Mesothelial cell of epicardium (in vitro differentiated cells): ENCODE results near the gene TANC1. TPM values are rescaled to one million over a fixed set of nuclear protein-coding genes. Genes with fewer than 3 reads are reported as not detected.

ENCODE experiments used
- DNase-seq, 2 experiments: peaks; one replicate each; pipeline ENCODE4 v3.0.0; 2021; ENCODE audit warnings: low spot score in 2 of 2; ENCODE audit not compliant: unreplicated experiment in 2 of 2
- H3K27ac Mint-ChIP-seq: 2 replicates; pipeline ENCODE4 v1.8.0; 2021; ENCODE audit warnings: mixed read lengths
- H3K27me3 Mint-ChIP-seq: 2 replicates; pipeline ENCODE4 v1.8.0; 2021; ENCODE audit warnings: low read depth, mixed read lengths
- H3K36me3 Mint-ChIP-seq: 2 replicates; pipeline ENCODE4 v1.8.0; 2021; ENCODE audit warnings: mixed read lengths
- H3K4me1 Mint-ChIP-seq: 2 replicates; pipeline ENCODE4 v1.8.0; 2021; ENCODE audit warnings: mixed read lengths
- H3K4me3 Mint-ChIP-seq: 2 replicates; pipeline ENCODE4 v1.8.0; 2021; ENCODE audit warnings: mild to moderate bottlenecking, moderate library complexity, mixed read lengths
- H3K9me3 Mint-ChIP-seq: 2 replicates; pipeline ENCODE4 v1.8.0; 2021; ENCODE audit warnings: mixed read lengths
- total RNA-seq: library from RNA; stranded (reverse); gene quantifications from 3 replicates; pipeline ENCODE4 v1.2.1, GENCODE V29; 2021
- TF ChIP-seq, protein P1 (sequence below): fragments of 200-600 bp; sonication (generic); IDR thresholded peaks from one replicate; pipeline ENCODE4 v1.5.0; 2021; ENCODE audit warnings: antibody characterized with exemption; ENCODE audit not compliant: unreplicated experiment

Gene TANC1
- total RNA-seq, 1 donor from 2014 or later, result 138 TPM

DNA sequence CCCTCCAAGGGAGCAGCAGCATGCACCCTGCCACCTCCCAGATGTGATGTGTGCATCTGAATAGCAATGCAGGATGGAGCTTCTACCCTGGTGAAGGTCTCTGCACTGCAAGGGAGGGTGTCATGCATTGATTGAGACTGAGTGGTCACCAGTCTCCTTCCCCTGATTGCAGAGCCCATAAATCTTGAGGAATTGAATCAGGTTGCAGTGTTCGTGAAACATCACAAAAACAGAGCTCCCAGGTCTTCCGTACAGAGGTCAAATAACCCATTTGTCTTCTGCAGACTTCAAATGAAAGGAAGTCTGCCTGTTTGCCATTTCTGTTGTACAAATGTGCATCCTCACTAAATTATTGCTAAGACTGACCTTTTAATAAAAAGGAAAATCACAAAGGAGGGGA lies 181.3 kb downstream of the TANC1 start:
- Mint-ChIP-seq H3K27ac (no peak overlapping the region), H3K4me1 (peaks cover 48% of the 10 kb centered on the region), H3K36me3 (peaks cover 10% of the 10 kb centered on the region), H3K4me3 (no peak overlapping the region), H3K9me3 (no peaks in the 10 kb centered on the region), H3K27me3 (no peaks in the 10 kb centered on the region)
- TF ChIP-seq, protein P1, sequence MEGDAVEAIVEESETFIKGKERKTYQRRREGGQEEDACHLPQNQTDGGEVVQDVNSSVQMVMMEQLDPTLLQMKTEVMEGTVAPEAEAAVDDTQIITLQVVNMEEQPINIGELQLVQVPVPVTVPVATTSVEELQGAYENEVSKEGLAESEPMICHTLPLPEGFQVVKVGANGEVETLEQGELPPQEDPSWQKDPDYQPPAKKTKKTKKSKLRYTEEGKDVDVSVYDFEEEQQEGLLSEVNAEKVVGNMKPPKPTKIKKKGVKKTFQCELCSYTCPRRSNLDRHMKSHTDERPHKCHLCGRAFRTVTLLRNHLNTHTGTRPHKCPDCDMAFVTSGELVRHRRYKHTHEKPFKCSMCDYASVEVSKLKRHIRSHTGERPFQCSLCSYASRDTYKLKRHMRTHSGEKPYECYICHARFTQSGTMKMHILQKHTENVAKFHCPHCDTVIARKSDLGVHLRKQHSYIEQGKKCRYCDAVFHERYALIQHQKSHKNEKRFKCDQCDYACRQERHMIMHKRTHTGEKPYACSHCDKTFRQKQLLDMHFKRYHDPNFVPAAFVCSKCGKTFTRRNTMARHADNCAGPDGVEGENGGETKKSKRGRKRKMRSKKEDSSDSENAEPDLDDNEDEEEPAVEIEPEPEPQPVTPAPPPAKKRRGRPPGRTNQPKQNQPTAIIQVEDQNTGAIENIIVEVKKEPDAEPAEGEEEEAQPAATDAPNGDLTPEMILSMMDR, result no peak
- no peak for DNase-seq

- Mint-ChIP-seq H3K9me3 (no peaks in the 10 kb centered on the region), H3K4me3 (no peak overlapping the region), H3K27ac (no peak overlapping the region), H3K4me1 (peaks cover 53% of the 10 kb centered on the region), H3K27me3 (no peaks in the 10 kb centered on the region), H3K36me3 (peaks cover 10% of the 10 kb centered on the region)
- no peak for DNase-seq
- TF ChIP-seq, protein P1, result no peak
Observed at GRCh38 chr2:159150280-159150746, 181.9 kb downstream of the TANC1 start.

- H3K4me1 Mint-ChIP-seq, result peaks cover 60% of the 10 kb centered on the region
- H3K27ac Mint-ChIP-seq, result peak overlapping the region; percentile 47
- H3K4me3 Mint-ChIP-seq, result no peak overlapping the region
- peaks cover 10% of the 10 kb centered on the region for H3K36me3 Mint-ChIP-seq
- no peaks in the 10 kb centered on the region for H3K9me3 Mint-ChIP-seq
- H3K27me3 Mint-ChIP-seq, result no peaks in the 10 kb centered on the region
- TF ChIP-seq, protein P1, result no peak
- no peak for DNase-seq
Observed at GRCh38 chr2:159151198-159152127, 183.0 kb downstream of the TANC1 start.

GRCh38 chr2:159152128-159152778 lies 183.8 kb downstream of the TANC1 start:
- Mint-ChIP-seq H3K4me1 (peaks cover 61% of the 10 kb centered on the region), H3K9me3 (no peaks in the 10 kb centered on the region), H3K36me3 (peaks cover 10% of the 10 kb centered on the region)

DNA sequence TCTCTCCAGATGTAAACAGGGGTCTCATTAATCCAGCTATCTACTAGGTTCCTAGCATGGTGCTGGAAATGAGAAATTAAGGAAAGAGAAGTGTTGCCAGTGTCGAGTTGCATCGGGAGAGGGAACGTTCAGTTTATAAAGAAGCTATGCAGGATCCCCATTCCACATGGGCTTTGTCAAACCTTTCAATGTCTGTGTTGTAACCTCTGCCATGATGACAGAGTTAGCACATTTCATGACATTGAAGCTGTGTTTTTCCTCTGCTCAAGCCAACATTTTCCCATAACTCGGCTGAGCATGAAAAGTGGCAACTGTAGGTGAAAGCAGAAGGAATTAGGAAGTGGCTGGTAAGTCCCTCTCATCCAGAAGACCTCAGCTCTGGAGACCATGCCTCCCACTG lies 184.6 kb downstream of the TANC1 start:
- no peaks in the 10 kb centered on the region for H3K9me3 Mint-ChIP-seq
- no peaks in the 10 kb centered on the region for H3K27me3 Mint-ChIP-seq
- peaks cover 10% of the 10 kb centered on the region for H3K36me3 Mint-ChIP-seq
- no peak overlapping the region for H3K4me3 Mint-ChIP-seq
- H3K4me1 Mint-ChIP-seq, result peaks cover 61% of the 10 kb centered on the region
- TF ChIP-seq, protein P1, result no peak
- H3K27ac Mint-ChIP-seq, result peak overlapping the region; percentile 84
- no peak for DNase-seq

More at GRCh38 chr2:159152128-159152778, 183.8 kb downstream of the TANC1 start:
- DNase-seq, result no peak
- no peaks in the 10 kb centered on the region for H3K27me3 Mint-ChIP-seq
- H3K27ac Mint-ChIP-seq, result peak overlapping the region; percentile 21
- TF ChIP-seq, protein P1, result no peak
- H3K4me3 Mint-ChIP-seq, result no peak overlapping the region
